22Rv1 (cell line): Measurements from ENCODE around the gene PCDH8.

Experiments used
- H3K27ac ChIP-seq: fragments of 450-650 bp; 2 replicates; pipeline ENCODE4 v1.5.1; 2017
- CTCF ChIP-seq: fragments of 450-650 bp; IDR thresholded peaks from 2 replicates; pipeline ENCODE4 v1.5.1; 2017; ENCODE audit warnings: mild to moderate bottlenecking
- ZFX ChIP-seq: fragments of 450-650 bp; IDR thresholded peaks from 2 replicates; pipeline ENCODE4 v1.6.1; 2017; ENCODE audit warnings: antibody characterized with exemption, borderline replicate concordance

PCDH8 gene

GRCh38 chr13:52869050-52869449 is 20.6 kb upstream of the PCDH8 start:
- no peak overlapping the region for H3K27ac ChIP-seq
- TF ChIP-seq CTCF (no peak), ZFX (no peak)

GRCh38 chr13:52868190-52868589 is 19.8 kb upstream of the PCDH8 start:
- H3K27ac ChIP-seq = no peak overlapping the region

GRCh38 chr13:52864941-52865340 is 16.5 kb upstream of the PCDH8 start:
- no peak for TF ChIP-seq CTCF
- TF ChIP-seq ZFX = no peak
- H3K27ac ChIP-seq = no peak overlapping the region

More at GRCh38 chr13:52868190-52868589, 19.8 kb upstream of the PCDH8 start:
- TF ChIP-seq ZFX (no peak), CTCF (no peak)

- peak; percentile 91 for TF ChIP-seq CTCF
- TF ChIP-seq ZFX = no peak
- no peak overlapping the region for H3K27ac ChIP-seq
These were observed 14.1 kb upstream of the PCDH8 start for GRCh38 chr13:52862358-52863206.

GRCh38 chr13:52852444-52852843 is 4.0 kb upstream of the PCDH8 start:
- TF ChIP-seq ZFX (no peak), CTCF (no peak)
- H3K27ac ChIP-seq = no peak overlapping the region

GRCh38 chr13:52851137-52851962 is 2.9 kb upstream of the PCDH8 start:
- H3K27ac ChIP-seq = peak overlapping the region; percentile 67
- no peak for TF ChIP-seq ZFX
- no peak for TF ChIP-seq CTCF
